GM23248 (cell line): ENCODE data around the gene TEKTIP1.

Experiments used
- EZH2 ChIP-seq: fragments of 200-600 bp; sonication (generic); IDR thresholded peaks from 2 replicates; pipeline ENCODE4 v1.6.1; 2018; ENCODE audit warnings: antibody characterized with exemption, mild to moderate bottlenecking; ENCODE audit not compliant: insufficient read depth, poor library complexity, severe bottlenecking
- EZH2phosphoT487 ChIP-seq: fragments of 200-600 bp; sonication (generic); IDR thresholded peaks from 2 replicates; pipeline ENCODE4 v1.6.1; 2018; ENCODE audit warnings: antibody characterized with exemption, moderate library complexity, mild to moderate bottlenecking, low read depth; ENCODE audit not compliant: insufficient read depth

DNA sequence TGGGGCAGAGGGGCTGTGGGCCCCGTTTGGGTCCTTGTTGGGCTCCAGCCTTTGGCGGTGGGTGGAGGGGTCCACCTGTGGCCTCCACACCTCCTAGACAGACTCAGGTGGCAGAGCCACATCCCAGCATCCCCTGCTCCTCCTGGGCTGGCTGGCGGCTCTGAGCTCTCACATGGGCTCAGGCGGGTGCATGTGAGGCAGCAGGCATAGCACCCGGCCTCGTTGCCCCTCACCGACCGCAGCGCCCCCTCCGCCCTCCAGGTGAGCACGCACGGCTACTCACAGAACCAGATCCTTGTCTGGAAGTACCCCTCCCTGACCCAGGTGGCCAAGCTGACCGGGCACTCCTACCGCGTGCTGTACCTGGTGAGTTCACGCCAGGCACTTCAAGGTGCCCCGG, 5.9 kb upstream of the TEKTIP1 start:
- TF ChIP-seq EZH2 (no peak), EZH2phosphoT487 (no peak)
